Left renal cortex interstitium (tissue), 4 donors: ENCODE results near the gene ALKBH4. TPM values are rescaled to one million over a fixed set of nuclear protein-coding genes. Genes with fewer than 3 reads are reported as not detected.
"Not testable (repeated sequence)": the region's sequence is repeated elsewhere in the genome, so short reads cannot be mapped to it uniquely, and the experiment has no call there.

Source experiments
- DNase-seq, 4 donors: peaks; one replicate each; pipeline ENCODE4 v3.0.0-alpha.2; 2013; ENCODE audit warnings: low read depth in 4 of 4, low spot score in 2 of 4, missing footprints in 1 of 4
- polyA plus RNA-seq, 4 donors: library from polyadenylated mRNA; unstranded; fragments of 120-200 nt; gene quantifications; one replicate each; pipeline ENCODE4 v1.2.1, GENCODE V29; 2013; ENCODE audit not compliant: insufficient read length in 4 of 4

ALKBH4 gene
- polyA plus RNA-seq, 4 donors, result 10.3 to 16.7 (median 14.6) TPM

GRCh38 chr7:102431617-102432298 is 32.9 kb downstream of the ALKBH4 start:
- no peak for DNase-seq

DNA sequence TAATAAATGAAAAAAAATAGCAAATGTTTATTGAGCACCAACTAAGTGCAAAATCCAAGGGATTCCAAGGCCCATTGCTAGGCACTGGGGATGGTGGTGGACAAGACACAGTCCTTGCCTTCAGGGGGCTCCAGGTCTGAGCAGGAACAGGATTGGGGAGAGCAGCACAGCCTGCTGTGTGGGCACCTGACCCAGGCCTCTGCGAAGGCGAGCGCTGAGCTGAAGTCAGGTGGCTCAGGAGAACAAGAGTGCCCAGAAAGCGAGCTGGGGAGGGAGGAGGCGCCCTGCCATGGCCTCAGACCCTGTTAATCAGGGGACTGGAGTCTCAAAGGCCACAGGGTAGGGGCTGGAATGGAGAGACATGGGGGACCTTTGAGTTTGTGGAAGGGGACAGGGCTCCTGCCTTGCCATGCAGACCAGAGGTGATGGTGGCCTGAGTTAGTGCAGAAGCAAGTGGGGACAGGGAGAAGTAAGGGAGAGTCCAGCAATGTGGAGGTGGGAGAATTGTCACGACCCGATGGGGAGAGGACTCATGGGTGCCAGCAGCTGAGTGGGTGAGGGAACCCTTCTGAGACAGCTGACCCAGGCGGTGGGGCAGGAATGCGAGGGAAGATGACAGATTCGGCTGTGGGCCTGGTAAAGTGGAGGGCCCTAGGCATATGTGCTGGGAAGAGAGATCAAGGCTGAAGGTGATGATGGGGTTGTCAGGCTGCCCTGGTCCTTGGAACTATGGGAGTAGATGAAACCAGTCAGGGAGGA is 35.3 kb downstream of the ALKBH4 start:
- no peak for DNase-seq

- DNase-seq, result no peak
Measured at GRCh38 chr7:102427019-102427405, 37.7 kb downstream of the ALKBH4 start.

GRCh38 chr7:102426268-102427018 is 38.2 kb downstream of the ALKBH4 start:
- no peak for DNase-seq

- no peak for DNase-seq
Measured at GRCh38 chr7:102425639-102426267, 38.9 kb downstream of the ALKBH4 start.

DNA sequence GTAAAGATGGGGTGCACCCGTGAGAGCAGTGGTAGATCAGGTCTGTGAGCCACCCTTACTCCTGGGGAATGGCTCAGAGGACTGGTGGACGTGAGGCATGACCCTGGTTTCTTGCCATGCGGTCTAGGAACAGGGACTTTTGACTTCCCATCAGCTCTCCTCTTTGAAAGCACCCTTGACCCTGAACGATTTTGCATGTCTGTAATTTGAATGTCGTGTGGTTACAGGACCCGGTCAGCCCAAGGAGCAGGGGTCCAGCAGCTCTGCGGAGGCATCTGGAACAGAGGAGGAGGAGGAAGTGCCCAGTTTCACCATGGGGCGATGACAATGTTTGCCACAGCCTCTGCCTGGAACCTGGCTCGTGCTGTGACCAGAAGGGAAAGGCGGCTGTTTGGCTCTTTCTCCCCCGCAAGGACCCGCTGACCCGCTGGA is 39.9 kb downstream of the ALKBH4 start:
- DNase-seq, result no peak

DNA sequence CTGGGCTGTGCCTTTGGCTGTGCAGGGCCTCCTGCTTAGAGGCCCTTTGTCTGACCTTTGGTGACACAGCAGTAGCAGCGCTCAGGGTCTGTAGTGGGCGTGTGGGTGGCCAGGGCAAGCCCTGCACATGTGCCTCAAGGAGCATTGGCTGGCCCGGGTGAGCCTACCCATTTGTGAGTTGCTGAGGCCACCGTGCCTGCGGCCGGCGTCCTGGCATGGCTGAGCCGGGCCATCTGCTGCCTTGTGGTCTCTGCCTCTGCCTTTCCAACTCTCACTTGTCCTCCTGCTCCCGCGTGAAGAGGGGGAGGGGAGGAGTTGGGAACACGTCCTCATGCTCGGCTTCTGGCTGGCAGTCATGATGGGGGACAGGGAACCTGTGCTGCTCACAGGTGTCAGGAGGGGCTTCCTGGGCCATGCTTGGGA is 40.5 kb downstream of the ALKBH4 start:
- no peak for DNase-seq

DNA sequence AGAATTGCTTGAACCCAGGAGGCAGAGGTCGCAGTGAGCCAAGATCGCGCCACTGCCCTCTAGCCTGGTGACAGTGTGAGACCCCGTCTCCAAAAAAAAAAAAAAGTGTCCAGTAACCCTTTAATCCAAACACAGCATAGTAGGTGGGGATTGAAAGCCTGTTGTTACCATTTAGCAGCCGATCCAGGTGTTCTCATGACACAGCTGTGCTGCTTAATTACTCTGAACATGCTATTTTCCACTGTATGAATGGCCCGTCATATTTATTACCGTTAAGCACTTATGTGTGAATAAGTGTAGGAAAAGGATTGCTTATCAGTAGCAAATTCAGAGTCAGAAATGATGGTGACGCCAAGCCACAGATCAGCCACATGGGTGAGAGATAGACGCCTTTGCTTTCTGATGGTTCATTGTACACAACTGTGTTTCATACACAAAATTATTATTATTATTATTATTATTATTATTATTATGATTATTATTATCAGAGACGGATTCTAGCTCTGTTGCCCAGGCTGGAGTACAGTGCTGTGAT is 42.9 kb downstream of the ALKBH4 start:
- DNase-seq, result no peak

DNA sequence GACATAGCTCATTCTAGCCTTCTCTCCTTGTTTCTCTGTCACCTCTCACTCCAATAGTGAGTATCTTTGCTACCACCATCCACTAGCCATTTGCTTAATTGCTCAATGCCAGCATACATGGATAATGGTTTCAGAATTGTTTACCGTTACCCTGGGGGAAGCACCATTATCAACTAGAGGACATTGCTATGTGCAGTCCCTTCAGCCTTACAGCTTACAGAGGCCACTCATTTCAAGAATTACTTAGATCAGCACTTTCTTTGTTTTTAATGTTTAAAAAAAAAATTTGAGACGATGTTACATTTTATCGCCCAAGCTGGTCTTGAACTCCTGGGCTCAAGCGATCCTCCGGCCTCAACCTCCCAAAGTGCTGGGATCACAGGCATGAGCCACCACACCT is 46.1 kb downstream of the ALKBH4 start:
- DNase-seq, result no peak

- DNase-seq, result no peak
Measured at GRCh38 chr7:102417105-102417504, 47.6 kb downstream of the ALKBH4 start.

- no peak for DNase-seq
Measured at GRCh38 chr7:102416406-102416805, 48.3 kb downstream of the ALKBH4 start.

DNA sequence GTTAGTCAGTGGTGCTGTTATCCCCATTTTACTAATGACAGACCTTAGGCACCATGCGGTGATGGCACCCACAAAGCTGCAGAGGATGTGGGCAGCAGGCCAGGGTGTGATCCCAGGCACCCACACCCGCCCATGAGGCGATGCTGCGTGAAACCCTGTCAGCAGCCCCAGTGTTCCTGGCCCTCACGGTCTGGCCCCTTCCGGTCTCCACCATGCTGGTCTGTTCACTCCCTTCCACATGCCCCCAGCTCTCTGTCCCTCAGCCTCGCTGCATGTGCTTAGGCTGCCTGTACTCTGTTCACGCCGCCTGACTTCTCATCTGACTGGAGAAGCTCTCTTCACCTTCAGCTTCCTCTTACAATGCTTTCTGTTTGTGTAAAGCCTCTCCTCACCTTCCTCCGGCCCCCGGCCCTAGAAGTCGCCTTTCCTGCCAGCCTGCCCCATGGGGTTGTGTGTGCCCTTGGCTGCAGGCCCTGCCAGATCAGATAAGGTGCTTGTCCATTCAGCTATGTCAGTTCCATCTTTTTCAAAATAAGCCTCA is 48.9 kb downstream of the ALKBH4 start:
- DNase-seq, result no peak

DNA sequence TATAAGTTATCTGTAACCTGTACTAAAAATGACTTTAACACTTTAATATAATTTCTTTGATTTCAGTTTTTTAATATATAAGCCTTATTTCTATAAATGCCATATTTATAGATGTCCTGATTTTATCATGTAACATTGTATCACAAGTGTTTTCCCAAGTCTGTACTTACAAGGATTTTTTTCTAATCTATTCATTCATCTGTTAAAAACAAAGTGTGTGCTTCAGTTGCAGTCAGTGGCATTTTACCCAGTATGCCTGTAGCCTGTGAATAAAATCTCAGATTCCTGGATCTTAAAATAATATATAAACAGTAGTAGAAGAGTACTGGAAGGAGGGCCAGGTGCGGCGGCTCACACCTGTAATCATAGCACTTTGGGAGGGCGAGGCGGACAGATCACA is 51.1 kb downstream of the ALKBH4 start:
- DNase-seq, result no peak

- DNase-seq, result no peak
Measured at GRCh38 chr7:102413091-102413490, 51.6 kb downstream of the ALKBH4 start.

DNA sequence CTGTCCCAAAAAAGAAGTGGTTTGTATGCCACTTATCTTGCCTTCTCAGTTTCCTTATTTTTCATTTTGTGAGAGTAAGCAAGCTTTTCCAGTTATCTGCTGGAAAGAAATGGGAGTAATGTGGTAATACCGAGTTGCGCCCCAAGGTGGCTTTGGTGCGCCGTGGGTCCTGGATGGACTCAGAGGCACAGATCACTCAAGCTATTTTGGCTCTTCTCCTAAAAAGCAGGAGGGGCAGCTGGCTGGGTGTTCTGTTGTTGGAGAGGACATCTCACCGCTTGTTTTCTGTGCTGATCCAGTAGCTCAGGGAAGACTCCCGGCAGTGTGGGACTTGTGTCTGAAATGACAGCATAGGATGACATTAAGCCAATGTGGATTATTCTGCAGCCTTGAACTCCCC is 52.1 kb downstream of the ALKBH4 start:
- no peak for DNase-seq

DNA sequence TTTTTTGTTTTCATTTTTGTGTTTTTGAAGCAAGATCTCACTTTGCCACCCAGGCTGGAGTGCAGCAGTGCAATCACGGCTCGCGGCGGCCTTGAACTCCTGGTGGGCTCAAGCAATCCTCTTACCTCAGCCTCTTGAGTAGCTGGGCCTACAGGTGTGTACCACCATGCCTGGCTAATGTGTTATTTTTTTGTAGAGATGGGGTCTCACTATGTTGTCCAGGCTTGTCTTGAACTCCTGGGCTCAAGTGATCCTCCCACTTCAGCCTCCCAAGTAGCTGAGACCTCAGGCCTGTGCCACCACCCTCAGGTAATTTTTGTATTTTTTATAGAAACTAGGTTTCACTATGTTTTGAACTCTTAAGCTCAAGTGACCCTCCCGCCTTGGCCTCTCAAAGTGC is 53.7 kb downstream of the ALKBH4 start:
- DNase-seq, result no peak

DNA sequence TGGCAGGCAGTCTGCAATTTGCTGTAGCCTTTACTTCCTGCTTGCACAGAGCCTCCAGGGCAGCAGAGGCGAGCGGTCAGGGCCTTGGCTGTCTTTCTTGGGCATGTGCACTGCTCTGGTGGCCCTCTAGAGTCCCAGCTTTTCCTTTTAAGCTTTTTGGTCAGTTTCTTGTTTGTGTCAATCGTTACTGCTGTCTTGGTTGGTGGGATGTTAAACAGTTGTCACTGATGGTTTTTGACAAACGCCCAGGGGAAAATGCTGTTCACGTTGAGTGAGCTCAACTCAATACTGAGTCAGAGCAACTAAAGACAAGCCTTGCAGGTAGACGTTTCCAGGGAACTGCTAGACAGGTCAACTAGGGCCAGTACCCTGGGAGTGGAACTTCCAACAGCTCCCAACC is 54.5 kb downstream of the ALKBH4 start:
- DNase-seq, result no peak

GRCh38 chr7:102409340-102409739 is 55.3 kb downstream of the ALKBH4 start:
- DNase-seq, result no peak

DNA sequence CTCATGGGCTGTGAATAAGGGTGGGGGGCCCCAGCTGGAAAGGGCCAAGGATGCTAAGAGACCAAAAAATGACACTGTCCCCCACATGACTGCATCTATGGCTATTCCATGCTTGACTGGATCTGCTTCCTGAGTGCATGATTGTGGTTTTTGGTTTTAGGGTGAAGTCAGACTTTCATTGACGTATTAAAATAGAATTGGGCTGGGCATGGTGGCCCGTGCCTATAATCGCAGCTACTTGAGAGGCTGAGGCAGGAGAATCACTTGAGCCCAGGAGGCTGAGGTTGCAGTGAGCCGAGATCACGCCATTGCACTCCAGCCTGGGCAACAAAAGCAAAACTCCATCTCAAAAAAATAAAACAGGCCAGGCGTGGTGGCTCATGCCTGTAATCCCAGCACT is 56.1 kb downstream of the ALKBH4 start:
- not testable (repeated sequence) for DNase-seq

- DNase-seq, result no peak
Measured at GRCh38 chr7:102407910-102408309, 56.8 kb downstream of the ALKBH4 start.
